Gastrocnemius medialis (tissue), 4 donors: Measurements from ENCODE around the gene TBX21.

Source experiments
- POLR2A ChIP-seq, 2 donors: fragments of 450-650 bp; IDR thresholded peaks; one replicate each; pipeline ENCODE4 v1.6.1; 2017; ENCODE audit warnings: antibody characterized with exemption in 2 of 2, mild to moderate bottlenecking in 2 of 2, moderate library complexity in 2 of 2
- TF ChIP-seq, protein P1 (sequence below), 5 experiments: fragments of 450-650 bp in 3 of 5; fragments of 200-600 bp in 2 of 5; sonication (generic) in 2 of 5; IDR thresholded peaks in 4 of 5; conservative IDR thresholded peaks in 1 of 5; 1 replicate in 4 of 5; 2 replicates in 1 of 5; pipeline ENCODE4 v1.5.1; 2016 to 2019; ENCODE audit warnings: antibody characterized with exemption in 5 of 5, mild to moderate bottlenecking in 3 of 5, moderate library complexity in 3 of 5

GRCh38 chr17:47724705-47725104 is 8.3 kb upstream of the TBX21 start:
- TF ChIP-seq, protein P1, sequence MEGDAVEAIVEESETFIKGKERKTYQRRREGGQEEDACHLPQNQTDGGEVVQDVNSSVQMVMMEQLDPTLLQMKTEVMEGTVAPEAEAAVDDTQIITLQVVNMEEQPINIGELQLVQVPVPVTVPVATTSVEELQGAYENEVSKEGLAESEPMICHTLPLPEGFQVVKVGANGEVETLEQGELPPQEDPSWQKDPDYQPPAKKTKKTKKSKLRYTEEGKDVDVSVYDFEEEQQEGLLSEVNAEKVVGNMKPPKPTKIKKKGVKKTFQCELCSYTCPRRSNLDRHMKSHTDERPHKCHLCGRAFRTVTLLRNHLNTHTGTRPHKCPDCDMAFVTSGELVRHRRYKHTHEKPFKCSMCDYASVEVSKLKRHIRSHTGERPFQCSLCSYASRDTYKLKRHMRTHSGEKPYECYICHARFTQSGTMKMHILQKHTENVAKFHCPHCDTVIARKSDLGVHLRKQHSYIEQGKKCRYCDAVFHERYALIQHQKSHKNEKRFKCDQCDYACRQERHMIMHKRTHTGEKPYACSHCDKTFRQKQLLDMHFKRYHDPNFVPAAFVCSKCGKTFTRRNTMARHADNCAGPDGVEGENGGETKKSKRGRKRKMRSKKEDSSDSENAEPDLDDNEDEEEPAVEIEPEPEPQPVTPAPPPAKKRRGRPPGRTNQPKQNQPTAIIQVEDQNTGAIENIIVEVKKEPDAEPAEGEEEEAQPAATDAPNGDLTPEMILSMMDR (IDR thresholded peaks at IDR 0.05 in 4 of 5, conservative IDR thresholded peaks at IDR 0.05 in 1 of 5) = no peak
- no peak for TF ChIP-seq POLR2A (IDR thresholded peaks at IDR 0.05)
